ENCODE results near the gene NRDC. TPM values are rescaled to one million over a fixed set of nuclear protein-coding genes. Genes with fewer than 3 reads are reported as not detected.

The NRDC gene
- total and polyA plus RNA-seq, 2 donors from 2014 or later, result 99.5 to 110 TPM

DNA sequence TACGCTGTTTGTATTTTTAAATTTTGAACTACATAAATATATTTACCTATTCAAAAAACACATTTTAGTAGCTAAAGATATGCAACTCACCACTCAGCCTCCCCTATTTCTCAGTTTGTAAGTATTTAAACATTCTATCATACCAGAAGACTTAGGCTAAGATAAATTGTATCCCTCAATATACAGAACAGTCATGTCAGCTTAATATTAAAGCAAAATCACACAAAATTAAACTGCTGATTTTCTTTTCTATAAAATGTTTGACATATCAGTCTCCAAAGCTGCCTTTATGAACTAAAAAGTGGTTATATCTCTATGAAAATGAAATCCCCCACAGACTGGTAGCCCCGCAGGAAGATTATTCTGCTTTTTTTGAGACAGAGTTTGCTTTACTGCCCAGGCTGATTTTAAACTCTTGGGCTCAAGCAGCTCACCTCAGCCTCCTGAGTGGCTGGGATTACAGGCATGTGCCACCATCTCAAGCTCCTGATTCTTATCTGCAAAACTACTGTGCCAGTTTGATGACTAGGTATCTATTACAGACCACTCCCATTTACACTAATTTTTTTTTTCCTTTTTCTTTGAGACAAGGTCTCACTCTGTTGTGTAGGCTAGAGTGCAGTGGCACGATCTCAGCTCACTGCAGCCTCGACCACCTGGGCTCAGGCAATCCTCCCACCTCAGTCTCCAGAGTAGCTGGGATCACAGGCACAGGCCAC, 37.6 kb downstream of the NRDC start:
- no peak overlapping the region for H3K9ac ChIP-seq (ENCODE audit: low read length in 3 of 3)
- DNase-seq (no peak), FAIRE-seq (no peak)
- H3K27me3 ChIP-seq (ENCODE audit: control insufficient read depth, insufficient read depth, low read length), result no peaks in the 10 kb centered on the region
- no peaks in the 10 kb centered on the region for H3K36me3 ChIP-seq (ENCODE audit: control insufficient read depth in 2 of 3, insufficient read depth in 3 of 3, low read length in 3 of 3)
- no peak overlapping the region for H3K27ac ChIP-seq (ENCODE audit: low read depth in 2 of 2, low read length in 2 of 2)
- H3K4me1 ChIP-seq (ENCODE audit: control insufficient read depth in 2 of 3, insufficient read depth in 2 of 3, low read depth in 1 of 3, low read length in 3 of 3), result no peaks in the 10 kb centered on the region
- H3K4me3 ChIP-seq (ENCODE audit: low read length in 3 of 3), result no peak overlapping the region
- TF ChIP-seq, protein P1, sequence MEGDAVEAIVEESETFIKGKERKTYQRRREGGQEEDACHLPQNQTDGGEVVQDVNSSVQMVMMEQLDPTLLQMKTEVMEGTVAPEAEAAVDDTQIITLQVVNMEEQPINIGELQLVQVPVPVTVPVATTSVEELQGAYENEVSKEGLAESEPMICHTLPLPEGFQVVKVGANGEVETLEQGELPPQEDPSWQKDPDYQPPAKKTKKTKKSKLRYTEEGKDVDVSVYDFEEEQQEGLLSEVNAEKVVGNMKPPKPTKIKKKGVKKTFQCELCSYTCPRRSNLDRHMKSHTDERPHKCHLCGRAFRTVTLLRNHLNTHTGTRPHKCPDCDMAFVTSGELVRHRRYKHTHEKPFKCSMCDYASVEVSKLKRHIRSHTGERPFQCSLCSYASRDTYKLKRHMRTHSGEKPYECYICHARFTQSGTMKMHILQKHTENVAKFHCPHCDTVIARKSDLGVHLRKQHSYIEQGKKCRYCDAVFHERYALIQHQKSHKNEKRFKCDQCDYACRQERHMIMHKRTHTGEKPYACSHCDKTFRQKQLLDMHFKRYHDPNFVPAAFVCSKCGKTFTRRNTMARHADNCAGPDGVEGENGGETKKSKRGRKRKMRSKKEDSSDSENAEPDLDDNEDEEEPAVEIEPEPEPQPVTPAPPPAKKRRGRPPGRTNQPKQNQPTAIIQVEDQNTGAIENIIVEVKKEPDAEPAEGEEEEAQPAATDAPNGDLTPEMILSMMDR (IDR thresholded peaks at IDR 0.05; ENCODE audit: borderline replicate concordance, extremely low read depth, insufficient read depth), result no peak
- H3K9me3 ChIP-seq (ENCODE audit: control insufficient read depth in 2 of 3, insufficient read depth in 1 of 3, low read length in 3 of 3), result no peaks in the 10 kb centered on the region
- intact Hi-C loops (cut with DNase I), result no loop called here

DNA sequence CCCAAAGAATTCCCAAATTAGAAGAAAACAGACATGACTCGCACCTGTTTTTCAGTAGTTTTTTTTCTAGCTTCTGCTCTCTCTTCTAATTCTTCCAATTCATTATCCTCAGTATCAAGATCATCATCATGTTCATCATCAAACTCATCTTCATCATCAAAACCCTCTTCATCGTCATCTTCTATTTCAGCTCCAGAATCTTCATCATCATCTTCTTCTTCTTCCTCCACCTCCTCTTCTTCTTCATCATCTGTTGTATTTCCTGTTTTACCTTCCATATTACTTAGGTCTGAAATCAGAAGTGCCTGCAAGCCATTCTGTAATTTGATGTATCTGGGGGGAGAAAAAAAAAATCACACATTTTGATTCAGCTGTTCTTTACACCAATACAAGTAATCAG, 38.3 kb downstream of the NRDC start:
- H3K9ac ChIP-seq (ENCODE audit: low read length in 3 of 3), result no peak overlapping the region
- H3K27me3 ChIP-seq (ENCODE audit: control insufficient read depth, insufficient read depth, low read length), result no peaks in the 10 kb centered on the region
- TF ChIP-seq, protein P1 (IDR thresholded peaks at IDR 0.05; ENCODE audit: borderline replicate concordance, extremely low read depth, insufficient read depth), result no peak
- H3K4me1 ChIP-seq (ENCODE audit: control insufficient read depth in 2 of 3, insufficient read depth in 2 of 3, low read depth in 1 of 3, low read length in 3 of 3), result no peaks in the 10 kb centered on the region
- no peak overlapping the region for H3K4me3 ChIP-seq (ENCODE audit: low read length in 3 of 3)
- no peaks in the 10 kb centered on the region for H3K36me3 ChIP-seq (ENCODE audit: control insufficient read depth in 2 of 3, insufficient read depth in 3 of 3, low read length in 3 of 3)
- no peaks in the 10 kb centered on the region for H3K9me3 ChIP-seq (ENCODE audit: control insufficient read depth in 2 of 3, insufficient read depth in 1 of 3, low read length in 3 of 3)
- H3K27ac ChIP-seq (ENCODE audit: low read depth in 2 of 2, low read length in 2 of 2), result no peak overlapping the region
- FAIRE-seq (no peak), DNase-seq (no peak)
- intact Hi-C loops (cut with DNase I), result no loop called here

DNA sequence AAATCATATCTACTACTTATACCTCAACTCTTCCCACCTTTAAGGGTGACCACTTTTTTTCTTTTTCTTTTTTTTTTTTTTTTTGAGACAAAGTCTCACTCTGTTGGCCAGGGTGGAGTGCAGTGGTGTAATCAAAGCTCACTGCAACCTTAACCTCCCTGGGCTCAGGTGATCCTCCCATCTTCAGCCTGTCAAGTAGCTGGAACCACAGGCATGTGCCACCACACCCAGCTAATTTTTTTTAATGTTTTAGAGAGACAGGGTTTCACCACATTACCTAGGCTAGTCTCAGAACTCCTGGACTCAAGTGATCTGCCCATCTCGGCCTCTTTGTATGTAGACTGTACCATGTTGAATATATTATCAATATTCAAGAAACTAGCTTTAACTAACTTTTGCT, 39.4 kb downstream of the NRDC start:
- H3K36me3 ChIP-seq (ENCODE audit: control insufficient read depth in 2 of 3, insufficient read depth in 3 of 3, low read length in 3 of 3), result peaks cover 0 to 2% (median 0%) of the 10 kb centered on the region in 3 donors
- DNase-seq, result no peak
- TF ChIP-seq, protein P1 (IDR thresholded peaks at IDR 0.05; ENCODE audit: borderline replicate concordance, extremely low read depth, insufficient read depth), result no peak
- no peaks in the 10 kb centered on the region for H3K9me3 ChIP-seq (ENCODE audit: control insufficient read depth in 2 of 3, insufficient read depth in 1 of 3, low read length in 3 of 3)
- no peaks in the 10 kb centered on the region for H3K27me3 ChIP-seq (ENCODE audit: control insufficient read depth, insufficient read depth, low read length)
- no peak overlapping the region for H3K9ac ChIP-seq (ENCODE audit: low read length in 3 of 3)
- H3K27ac ChIP-seq (ENCODE audit: low read depth in 2 of 2, low read length in 2 of 2), result no peak overlapping the region
- intact Hi-C loops (cut with DNase I), result no loop called here
- H3K4me1 ChIP-seq (ENCODE audit: control insufficient read depth in 2 of 3, insufficient read depth in 2 of 3, low read depth in 1 of 3, low read length in 3 of 3), result no peaks in the 10 kb centered on the region
- no peak overlapping the region for H3K4me3 ChIP-seq (ENCODE audit: low read length in 3 of 3)
- no peak for FAIRE-seq

All from kidney (tissue), 14 donors.